Measurements from ENCODE around the gene UBE2E2. TPM values are rescaled to one million over a fixed set of nuclear protein-coding genes. Genes with fewer than 3 reads are reported as not detected.

The UBE2E2 gene
- total and polyA plus RNA-seq, 4 donors = 21.5 to 87.5 (median 29.0) TPM

DNA sequence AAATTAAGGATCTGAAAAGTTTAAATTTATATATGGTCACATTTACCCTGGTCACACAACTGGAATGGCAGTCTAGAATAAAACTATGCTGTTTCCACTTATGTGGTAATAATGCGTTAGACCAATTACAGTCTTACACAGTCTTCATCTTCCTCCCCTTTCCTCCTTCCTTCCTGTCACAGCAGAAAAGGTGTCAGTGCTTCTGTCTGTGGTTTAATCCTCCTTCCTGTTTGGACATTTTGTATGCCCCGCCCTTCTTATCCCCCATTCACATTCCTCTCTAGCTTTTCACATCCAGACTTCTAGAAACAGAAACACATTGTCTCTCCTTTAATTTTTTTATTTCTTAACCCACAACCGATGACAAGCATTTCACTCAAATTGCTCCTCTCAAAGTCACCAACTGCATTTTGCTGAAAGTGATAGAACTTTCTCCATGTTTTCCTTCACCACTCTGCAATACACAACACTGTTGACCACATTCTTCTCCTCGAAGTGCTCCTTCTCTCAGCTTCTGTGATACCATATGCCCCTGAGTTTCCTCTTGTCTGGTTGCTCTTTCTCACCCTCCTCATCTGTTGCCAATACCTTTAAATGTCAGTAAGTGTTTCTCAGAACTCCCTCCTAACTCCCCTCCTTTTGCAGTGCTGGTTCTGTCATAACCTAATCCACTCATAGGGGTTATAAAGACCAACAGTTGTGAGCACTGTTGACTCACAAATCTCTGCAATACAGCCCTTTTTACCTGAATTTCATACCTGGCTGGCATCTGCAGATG, 271.6 kb downstream of the UBE2E2 start:
- TF ChIP-seq, protein P1, sequence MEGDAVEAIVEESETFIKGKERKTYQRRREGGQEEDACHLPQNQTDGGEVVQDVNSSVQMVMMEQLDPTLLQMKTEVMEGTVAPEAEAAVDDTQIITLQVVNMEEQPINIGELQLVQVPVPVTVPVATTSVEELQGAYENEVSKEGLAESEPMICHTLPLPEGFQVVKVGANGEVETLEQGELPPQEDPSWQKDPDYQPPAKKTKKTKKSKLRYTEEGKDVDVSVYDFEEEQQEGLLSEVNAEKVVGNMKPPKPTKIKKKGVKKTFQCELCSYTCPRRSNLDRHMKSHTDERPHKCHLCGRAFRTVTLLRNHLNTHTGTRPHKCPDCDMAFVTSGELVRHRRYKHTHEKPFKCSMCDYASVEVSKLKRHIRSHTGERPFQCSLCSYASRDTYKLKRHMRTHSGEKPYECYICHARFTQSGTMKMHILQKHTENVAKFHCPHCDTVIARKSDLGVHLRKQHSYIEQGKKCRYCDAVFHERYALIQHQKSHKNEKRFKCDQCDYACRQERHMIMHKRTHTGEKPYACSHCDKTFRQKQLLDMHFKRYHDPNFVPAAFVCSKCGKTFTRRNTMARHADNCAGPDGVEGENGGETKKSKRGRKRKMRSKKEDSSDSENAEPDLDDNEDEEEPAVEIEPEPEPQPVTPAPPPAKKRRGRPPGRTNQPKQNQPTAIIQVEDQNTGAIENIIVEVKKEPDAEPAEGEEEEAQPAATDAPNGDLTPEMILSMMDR (IDR thresholded peaks at IDR 0.05; ENCODE audit: control extremely low read depth, extremely low read depth) = no peak
- H3K9me3 ChIP-seq (ENCODE audit: control insufficient read depth in 4 of 4, insufficient read depth in 3 of 4, low read length in 3 of 4) = peaks cover 0 to 8% (median 2%) of the 10 kb centered on the region in 4 donors
- no peak for DNase-seq
- H3K36me3 ChIP-seq (ENCODE audit: control insufficient read depth in 4 of 4, insufficient read depth in 4 of 4, low read length in 4 of 4) = peaks cover 0 to 7% (median under 1%) of the 10 kb centered on the region in 4 donors
- no peak overlapping the region for H3K27ac ChIP-seq (ENCODE audit: low read depth in 1 of 2, low read length in 1 of 2)
- H3K4me3 ChIP-seq = no peak overlapping the region
- ATAC-seq (ENCODE audit: insufficient read depth, low FRiP score) = no peak
- peaks cover 0 to 3% (median 0%) of the 10 kb centered on the region in 5 donors for H3K4me1 ChIP-seq (ENCODE audit: control insufficient read depth in 5 of 5, insufficient read depth in 5 of 5, low read length in 5 of 5)
- no peaks in the 10 kb centered on the region for H3K27me3 ChIP-seq (ENCODE audit: control insufficient read depth in 3 of 3, insufficient read depth in 3 of 3, low read length in 2 of 3)
- 51 to 68% methylated on average over 4 of the region's 4 CpGs for WGBS, 2 donors
- H3K9ac ChIP-seq (ENCODE audit: insufficient read depth in 1 of 2, low read length in 2 of 2) = no peak overlapping the region

DNA sequence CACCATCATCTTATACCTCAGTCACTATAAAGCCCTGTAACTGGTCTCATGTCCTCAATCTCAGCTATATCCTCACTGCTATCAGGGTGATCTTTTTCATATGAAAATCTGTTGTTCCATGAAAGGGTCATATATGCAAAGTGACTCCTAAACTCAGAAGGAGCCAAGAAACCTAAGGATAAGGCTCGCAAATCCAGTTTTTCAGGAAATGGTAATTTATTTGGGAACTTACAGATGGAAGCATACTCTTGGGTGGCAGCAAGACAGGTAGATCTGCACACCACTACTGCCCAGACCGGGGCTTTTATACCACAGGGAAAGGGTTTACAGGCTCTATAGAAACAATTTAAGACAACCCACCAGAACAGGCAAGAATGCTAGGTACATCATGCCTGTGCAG, 272.3 kb downstream of the UBE2E2 start:
- 85% methylated on average over 2 of the region's 2 CpGs for WGBS, 2 donors
- Histone ChIP-seq H3K4me3 (no peak overlapping the region), H3K27ac (ENCODE audit: low read depth in 1 of 2, low read length in 1 of 2) (no peak overlapping the region), H3K9ac (ENCODE audit: insufficient read depth in 1 of 2, low read length in 2 of 2) (no peak overlapping the region), H3K4me1 (ENCODE audit: control insufficient read depth in 5 of 5, insufficient read depth in 5 of 5, low read length in 5 of 5) (peaks cover 0 to 3% (median 0%) of the 10 kb centered on the region in 5 donors), H3K27me3 (ENCODE audit: control insufficient read depth in 3 of 3, insufficient read depth in 3 of 3, low read length in 2 of 3) (no peaks in the 10 kb centered on the region), H3K9me3 (ENCODE audit: control insufficient read depth in 4 of 4, insufficient read depth in 3 of 4, low read length in 3 of 4) (peaks cover 0 to 14% (median 2%) of the 10 kb centered on the region in 4 donors), H3K36me3 (ENCODE audit: control insufficient read depth in 4 of 4, insufficient read depth in 4 of 4, low read length in 4 of 4) (peaks cover 0 to 11% (median under 1%) of the 10 kb centered on the region in 4 donors)
- ATAC-seq (ENCODE audit: insufficient read depth, low FRiP score) (no peak), DNase-seq (no peak)
- TF ChIP-seq, protein P1 (IDR thresholded peaks at IDR 0.05; ENCODE audit: control extremely low read depth, extremely low read depth) = no peak

DNA sequence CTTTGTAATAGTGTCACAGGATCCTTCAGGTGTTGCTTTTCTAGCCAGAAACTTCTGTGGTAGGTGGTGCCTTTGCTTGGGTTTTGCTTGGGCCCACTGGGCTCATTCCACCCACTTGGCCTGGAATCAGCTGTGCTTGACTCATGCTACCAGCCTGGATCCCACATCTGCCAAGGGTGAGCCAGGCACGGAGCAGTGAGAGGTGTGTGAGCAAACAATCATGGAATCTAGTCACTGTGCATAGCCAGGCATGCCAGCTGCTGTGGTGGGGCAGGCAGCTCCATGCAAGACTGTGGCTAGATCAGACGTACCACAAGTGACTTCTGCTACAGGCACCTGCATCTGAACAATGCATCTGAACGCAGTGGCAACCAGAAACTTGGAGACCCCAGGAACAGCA, 275.9 kb downstream of the UBE2E2 start:
- no peak for ATAC-seq (ENCODE audit: insufficient read depth, low FRiP score)

More for the DNA sequence above, 275.9 kb downstream of the UBE2E2 start:
- H3K9ac ChIP-seq (ENCODE audit: insufficient read depth in 1 of 2, low read length in 2 of 2) = no peak overlapping the region
- no peak overlapping the region for H3K4me3 ChIP-seq
- WGBS, 2 donors = 92 to 93% methylated on average over 3 of the region's 3 CpGs
- peaks cover 0 to 11% (median under 1%) of the 10 kb centered on the region in 4 donors for H3K36me3 ChIP-seq (ENCODE audit: control insufficient read depth in 4 of 4, insufficient read depth in 4 of 4, low read length in 4 of 4)
- no peaks in the 10 kb centered on the region for H3K27me3 ChIP-seq (ENCODE audit: control insufficient read depth in 3 of 3, insufficient read depth in 3 of 3, low read length in 2 of 3)
- H3K4me1 ChIP-seq (ENCODE audit: control insufficient read depth in 5 of 5, insufficient read depth in 5 of 5, low read length in 5 of 5) = peaks cover 0 to 12% (median 0%) of the 10 kb centered on the region in 5 donors
- TF ChIP-seq, protein P1 (IDR thresholded peaks at IDR 0.05; ENCODE audit: control extremely low read depth, extremely low read depth) = no peak
- H3K9me3 ChIP-seq (ENCODE audit: control insufficient read depth in 4 of 4, insufficient read depth in 3 of 4, low read length in 3 of 4) = peaks cover 0 to 14% (median 2%) of the 10 kb centered on the region in 4 donors
- no peak overlapping the region for H3K27ac ChIP-seq (ENCODE audit: low read depth in 1 of 2, low read length in 1 of 2)
- no peak for DNase-seq

All from lung (tissue), 12 donors.